B cell (primary cell): Measurements from ENCODE around the gene KCTD5.

Experiments used
- CTCF ChIP-seq: fragments of 200-600 bp; IDR thresholded peaks from one replicate; pipeline ENCODE4 v1.8.0; 2022; ENCODE audit warnings: antibody characterized with exemption, mild to moderate bottlenecking
- EZH2 ChIP-seq: IDR thresholded peaks from 2 replicates; pipeline ENCODE4 v1.6.1; 2012; ENCODE audit warnings: borderline replicate concordance, low read depth, mild to moderate bottlenecking, moderate library complexity, low read length; ENCODE audit not compliant: insufficient read depth, poor library complexity, severe bottlenecking

- TF ChIP-seq CTCF: no peak
- TF ChIP-seq EZH2: no peak
Measured at GRCh38 chr16:2749936-2750335, 67.6 kb downstream of the KCTD5 start.
